Endothelial cell of umbilical vein (primary cell): ENCODE results near the gene PDE1A. TPM values are rescaled to one million over a fixed set of nuclear protein-coding genes. Genes with fewer than 3 reads are reported as not detected.

ENCODE experiments used
- BruUV-seq: library from RNA; stranded (reverse); fragments of 400-500 nt; replicated peaks from 2 replicates; lab custom pipeline; 2021; lab: Mats Ljungman, UMichigan
- CTCF ChIA-PET: fragments of 300-600, 350-600 bp; sonication (Branson Sonifier 250); formaldehyde crosslinking; loops from one replicate; lab custom pipeline; 2021; ENCODE audit warnings: antibody characterized with exemption, inconsistent platforms; lab: Charles Lee
- POLR2A ChIA-PET: fragments of 300-600, 350-600 bp; sonication (Branson Sonifier 250); formaldehyde crosslinking; loops from one replicate; lab custom pipeline; 2021; ENCODE audit warnings: antibody characterized with exemption, inconsistent platforms; lab: Charles Lee
- DNase-seq: peaks from one replicate; pipeline ENCODE4 v3.0.0-alpha.2; 2011; ENCODE audit warnings: low read depth, low spot score
- FAIRE-seq: peaks from 2 replicates; lab custom pipeline; 2011; peaks lifted over from hg19 to GRCh38; lab: Jason Lieb, UNC
- H2AFZ ChIP-seq: 2 replicates; pipeline ENCODE4 v1.6.0; 2012; ENCODE audit warnings: low read depth, low read length, control low read depth, inconsistent platforms
- H3K27ac ChIP-seq: 2 replicates; pipeline ENCODE4 v1.5.1; 2011; ENCODE audit warnings: low read depth, mild to moderate bottlenecking, control low read depth, low read length, moderate library complexity; ENCODE audit not compliant: insufficient read depth
- H3K27me3 ChIP-seq, 2 experiments: 2 replicates each; pipeline versions ENCODE4 v1.6.0 to v1.6.1; 2011; ENCODE audit warnings: low read length in 2 of 2, mixed read lengths in 1 of 2; ENCODE audit not compliant: control insufficient read depth in 2 of 2, insufficient read depth in 2 of 2
- H3K36me3 ChIP-seq, 2 experiments: 2 replicates in 1 of 2; 3 replicates in 1 of 2; pipeline ENCODE4 v1.5.1; 2011; ENCODE audit warnings: low read length in 2 of 2, mild to moderate bottlenecking in 1 of 2, moderate library complexity in 1 of 2; ENCODE audit not compliant: control insufficient read depth in 2 of 2, insufficient read depth in 2 of 2; ENCODE audit errors: extremely low read depth in 1 of 2
- H3K4me1 ChIP-seq: 3 replicates; pipeline ENCODE4 v1.5.1; 2011; ENCODE audit warnings: mild to moderate bottlenecking, low read length; ENCODE audit not compliant: control insufficient read depth, insufficient read depth; ENCODE audit errors: extremely low read depth
- H3K4me2 ChIP-seq: 2 replicates; pipeline ENCODE4 v1.6.1; 2011; ENCODE audit warnings: low read length, control low read depth, mixed read lengths; ENCODE audit not compliant: insufficient read depth
- H3K4me3 ChIP-seq, 3 experiments: fragments of 200-600 bp in 1 of 3; sonication (generic), shearing (Covaris generic) in 1 of 3; replicated peaks in 1 of 3; 2 replicates each; pipeline ENCODE4 v1.5.1; 2011 to 2016; ENCODE audit warnings: control low read depth in 3 of 3, low read length in 3 of 3, mild to moderate bottlenecking in 2 of 3, inconsistent platforms in 1 of 3, low read depth in 1 of 3, moderate library complexity in 1 of 3; ENCODE audit not compliant: insufficient read depth in 1 of 3
- H3K79me2 ChIP-seq: 2 replicates; pipeline ENCODE4 v1.6.0; 2012; ENCODE audit warnings: low read length, inconsistent platforms; ENCODE audit not compliant: control insufficient read depth, insufficient read depth
- H3K9ac ChIP-seq: replicated peaks from 2 replicates; pipeline ENCODE3; 2011; ENCODE audit warnings: low read length, control low read depth; ENCODE audit not compliant: insufficient read depth; ENCODE audit errors: extremely low read depth
- H3K9me1 ChIP-seq: replicated peaks from 3 replicates; pipeline ENCODE4 v1.6.0; 2011; ENCODE audit warnings: mild to moderate bottlenecking, low read length; ENCODE audit not compliant: control insufficient read depth, insufficient read depth; ENCODE audit errors: extremely low read depth
- H3K9me3 ChIP-seq: replicated peaks from 2 replicates; pipeline ENCODE4 v1.5.1; 2012; ENCODE audit warnings: low read length, inconsistent platforms; ENCODE audit not compliant: control insufficient read depth, insufficient read depth
- H4K20me1 ChIP-seq: replicated peaks from 2 replicates; pipeline ENCODE3; 2011; ENCODE audit warnings: mild to moderate bottlenecking, low read length; ENCODE audit not compliant: control insufficient read depth, insufficient read depth; ENCODE audit errors: extremely low read depth
- EZH2 ChIP-seq: IDR thresholded peaks from 2 replicates; pipeline ENCODE4 v1.6.1; 2012; ENCODE audit warnings: borderline replicate concordance, low read depth, mild to moderate bottlenecking, moderate library complexity, low read length, inconsistent platforms; ENCODE audit not compliant: severe bottlenecking
- FOS ChIP-seq: IDR thresholded peaks from 2 replicates; pipeline ENCODE4 v1.6.1; 2011; ENCODE audit warnings: mild to moderate bottlenecking, low read length, moderate library complexity, borderline replicate concordance; ENCODE audit not compliant: insufficient read depth
- GATA2 ChIP-seq: IDR thresholded peaks from 2 replicates; pipeline ENCODE4 v1.7.0; 2011; ENCODE audit warnings: low read depth, mild to moderate bottlenecking, moderate library complexity, mixed read lengths, low read length; ENCODE audit not compliant: insufficient read length, insufficient read depth
- JUN ChIP-seq: IDR thresholded peaks from 2 replicates; pipeline ENCODE4 v1.6.1; 2011; ENCODE audit warnings: borderline replicate concordance, low read depth; ENCODE audit not compliant: insufficient read length, insufficient read depth
- MYC ChIP-seq: IDR thresholded peaks from one replicate; pipeline ENCODE4 v1.6.1; 2011; ENCODE audit warnings: mild to moderate bottlenecking, low read depth, low read length
- POLR2A ChIP-seq: IDR thresholded peaks from 2 replicates; pipeline ENCODE4 v1.6.1; 2012; ENCODE audit warnings: low read depth, mild to moderate bottlenecking, control low read depth, low read length
- POLR2AphosphoS5 ChIP-seq: IDR thresholded peaks from 2 replicates; pipeline ENCODE4 v1.6.1; 2012; ENCODE audit warnings: low read depth, mild to moderate bottlenecking, control low read depth, low read length, moderate library complexity; ENCODE audit not compliant: insufficient read depth
- dilution Hi-C: fragments of 300-500 bp; cut with MboI; formaldehyde crosslinking; loops from one replicate; pipeline ENCODE4 v1.15.0; 2019; ENCODE audit warnings: low sequenced_read_pairs; ENCODE audit not compliant: extremely low pct_ligation_motif_present
- intact Hi-C: fragments of 100-400 bp; cut with micrococcal nuclease; formaldehyde crosslinking; loops from one replicate; pipeline ENCODE4 v1.10.0; 2022
- polyA plus RNA-seq, 4 experiments: library from polyadenylated mRNA; depleted of rRNA in 3 of 4; stranded (reverse) in 3 of 4; unstranded in 1 of 4; fragments of >200 nt; gene quantifications; 2 replicates each; pipeline versions ENCODE4 v1.2.1 to v1.2.3, GENCODE V29; 2011 to 2012; ENCODE audit warnings: missing spikeins in 1 of 4
- total RNA-seq: library from RNA; stranded (reverse); gene quantifications from 2 replicates; pipeline ENCODE4 v1.2.3, GENCODE V29; 2021
- TF ChIP-seq, protein P1 (sequence below), 2 donors: IDR thresholded peaks; 1 replicate in 1 of 2; 2 replicates in 1 of 2; pipeline ENCODE4 v1.5.1; 2011; ENCODE audit warnings: low read length in 2 of 2, mild to moderate bottlenecking in 2 of 2, moderate library complexity in 2 of 2, control low read depth in 1 of 2, inconsistent platforms in 1 of 2, low read depth in 1 of 2; ENCODE audit not compliant: insufficient read depth in 1 of 2; ENCODE audit errors: extremely low read depth in 1 of 2
- TF ChIP-seq, protein P2 (sequence below): IDR thresholded peaks from 2 replicates; pipeline ENCODE4 v1.6.1; 2011; ENCODE audit not compliant: insufficient read depth, insufficient read length

The PDE1A gene
- total and polyA plus RNA-seq, 2 donors (not counting 3 experiments of a cell fraction or from before 2014, with no cell fraction given): 0.43 to 0.49 TPM

DNA sequence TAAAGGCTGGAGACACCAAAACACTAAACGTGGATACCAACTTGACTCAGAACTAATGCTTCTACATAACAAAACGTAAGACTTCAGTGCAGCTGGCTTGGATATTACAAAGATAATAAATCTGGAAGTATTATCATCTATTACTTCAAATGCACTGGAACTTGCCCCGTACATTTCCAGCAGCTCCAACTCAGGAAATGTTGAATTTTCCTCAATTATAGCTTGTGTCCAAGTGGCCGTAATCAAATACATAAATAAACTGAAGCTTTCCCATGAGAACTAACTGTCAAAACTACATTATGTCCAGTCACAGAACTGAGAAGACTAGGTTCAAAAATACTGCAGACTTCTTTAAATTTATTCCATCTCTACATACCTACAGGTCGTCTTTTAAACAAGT is 6.2 kb downstream of the PDE1A start:
- CTCF ChIA-PET: interaction anchor here (1.7 kb wide), 1 partner anchor 14 kb away, joined by 4 read pairs; no protein-coding TSS in a partner anchor
- Histone ChIP-seq H3K27me3 (no peaks in the 10 kb centered on the region), H3K9ac (no peak overlapping the region), H3K36me3 (no peaks in the 10 kb centered on the region), H3K9me1 (no peaks in the 10 kb centered on the region), H3K9me3 (no peaks in the 10 kb centered on the region), H4K20me1 (no peaks in the 10 kb centered on the region), H2AFZ (no peak overlapping the region), H3K4me3 (no peak overlapping the region), H3K79me2 (no peaks in the 10 kb centered on the region), H3K4me2 (no peak overlapping the region), H3K27ac (no peak overlapping the region), H3K4me1 (no peaks in the 10 kb centered on the region)
- TF ChIP-seq EZH2: no peak
- no peak for TF ChIP-seq POLR2AphosphoS5
- no TSS peak for BruUV-seq
- dilution Hi-C loops (no loop called here), intact Hi-C loops (no loop called here)
- no peak for DNase-seq
- POLR2A ChIA-PET: no interaction called here
- FAIRE-seq: no peak

DNA sequence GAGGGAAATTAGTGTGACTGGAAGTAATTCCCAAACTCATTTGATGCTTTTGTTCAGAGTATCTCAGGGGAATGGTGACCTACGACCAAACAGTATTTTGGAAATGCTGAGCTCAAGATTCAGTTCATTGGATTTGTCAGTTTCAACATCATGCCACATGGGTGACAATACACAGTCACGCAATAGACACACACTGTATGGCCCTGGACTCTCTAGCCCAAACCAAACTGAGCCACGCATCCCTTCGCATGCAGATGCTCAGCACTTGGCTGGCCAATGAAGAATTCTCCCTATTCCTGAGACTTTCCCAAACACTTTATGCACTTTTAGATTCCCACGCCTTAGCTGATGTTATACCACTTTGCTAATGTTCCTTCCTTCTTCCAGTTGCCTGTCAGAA is 10.0 kb downstream of the PDE1A start:
- Histone ChIP-seq H3K4me2 (no peak overlapping the region), H3K9me3 (no peaks in the 10 kb centered on the region), H3K27ac (no peak overlapping the region), H3K4me1 (no peaks in the 10 kb centered on the region), H3K9ac (no peak overlapping the region), H3K4me3 (no peak overlapping the region), H3K79me2 (no peaks in the 10 kb centered on the region), H4K20me1 (no peaks in the 10 kb centered on the region), H3K36me3 (no peaks in the 10 kb centered on the region), H3K9me1 (peaks cover 2% of the 10 kb centered on the region), H3K27me3 (no peaks in the 10 kb centered on the region), H2AFZ (no peak overlapping the region)
- no TSS peak for BruUV-seq
- no peak for FAIRE-seq
- dilution Hi-C loops: no loop called here
- intact Hi-C loops: no loop called here
- ChIA-PET POLR2A (no interaction called here), CTCF (no interaction called here)
- TF ChIP-seq JUN (no peak), POLR2A (no peak), FOS (no peak), POLR2AphosphoS5 (no peak), MYC (no peak), GATA2 (no peak), EZH2 (no peak)
- TF ChIP-seq, protein P1, sequence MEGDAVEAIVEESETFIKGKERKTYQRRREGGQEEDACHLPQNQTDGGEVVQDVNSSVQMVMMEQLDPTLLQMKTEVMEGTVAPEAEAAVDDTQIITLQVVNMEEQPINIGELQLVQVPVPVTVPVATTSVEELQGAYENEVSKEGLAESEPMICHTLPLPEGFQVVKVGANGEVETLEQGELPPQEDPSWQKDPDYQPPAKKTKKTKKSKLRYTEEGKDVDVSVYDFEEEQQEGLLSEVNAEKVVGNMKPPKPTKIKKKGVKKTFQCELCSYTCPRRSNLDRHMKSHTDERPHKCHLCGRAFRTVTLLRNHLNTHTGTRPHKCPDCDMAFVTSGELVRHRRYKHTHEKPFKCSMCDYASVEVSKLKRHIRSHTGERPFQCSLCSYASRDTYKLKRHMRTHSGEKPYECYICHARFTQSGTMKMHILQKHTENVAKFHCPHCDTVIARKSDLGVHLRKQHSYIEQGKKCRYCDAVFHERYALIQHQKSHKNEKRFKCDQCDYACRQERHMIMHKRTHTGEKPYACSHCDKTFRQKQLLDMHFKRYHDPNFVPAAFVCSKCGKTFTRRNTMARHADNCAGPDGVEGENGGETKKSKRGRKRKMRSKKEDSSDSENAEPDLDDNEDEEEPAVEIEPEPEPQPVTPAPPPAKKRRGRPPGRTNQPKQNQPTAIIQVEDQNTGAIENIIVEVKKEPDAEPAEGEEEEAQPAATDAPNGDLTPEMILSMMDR (IDR thresholded peaks at IDR 0.05; ENCODE audit: extremely low read depth in 1 of 2, insufficient read depth in 1 of 2, low read depth in 1 of 2, low read length in 2 of 2): no peak
- TF ChIP-seq, protein P2, sequence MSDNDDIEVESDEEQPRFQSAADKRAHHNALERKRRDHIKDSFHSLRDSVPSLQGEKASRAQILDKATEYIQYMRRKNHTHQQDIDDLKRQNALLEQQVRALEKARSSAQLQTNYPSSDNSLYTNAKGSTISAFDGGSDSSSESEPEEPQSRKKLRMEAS: no peak
- no peak for DNase-seq
